GM21381 (cell line): Measurements from ENCODE around the gene ZDBF2.
"Not testable (repeated sequence)": the region's sequence is repeated elsewhere in the genome, so short reads cannot be mapped to it uniquely, and the experiment has no call there.

Source experiments
- ATAC-seq: cut with Tn5 transposase; IDR thresholded peaks from one replicate; pipeline ENCODE4 v1.9.1; 2021; ENCODE audit warnings: mild to moderate bottlenecking, moderate library complexity; ENCODE audit not compliant: unreplicated experiment

Gene ZDBF2

DNA sequence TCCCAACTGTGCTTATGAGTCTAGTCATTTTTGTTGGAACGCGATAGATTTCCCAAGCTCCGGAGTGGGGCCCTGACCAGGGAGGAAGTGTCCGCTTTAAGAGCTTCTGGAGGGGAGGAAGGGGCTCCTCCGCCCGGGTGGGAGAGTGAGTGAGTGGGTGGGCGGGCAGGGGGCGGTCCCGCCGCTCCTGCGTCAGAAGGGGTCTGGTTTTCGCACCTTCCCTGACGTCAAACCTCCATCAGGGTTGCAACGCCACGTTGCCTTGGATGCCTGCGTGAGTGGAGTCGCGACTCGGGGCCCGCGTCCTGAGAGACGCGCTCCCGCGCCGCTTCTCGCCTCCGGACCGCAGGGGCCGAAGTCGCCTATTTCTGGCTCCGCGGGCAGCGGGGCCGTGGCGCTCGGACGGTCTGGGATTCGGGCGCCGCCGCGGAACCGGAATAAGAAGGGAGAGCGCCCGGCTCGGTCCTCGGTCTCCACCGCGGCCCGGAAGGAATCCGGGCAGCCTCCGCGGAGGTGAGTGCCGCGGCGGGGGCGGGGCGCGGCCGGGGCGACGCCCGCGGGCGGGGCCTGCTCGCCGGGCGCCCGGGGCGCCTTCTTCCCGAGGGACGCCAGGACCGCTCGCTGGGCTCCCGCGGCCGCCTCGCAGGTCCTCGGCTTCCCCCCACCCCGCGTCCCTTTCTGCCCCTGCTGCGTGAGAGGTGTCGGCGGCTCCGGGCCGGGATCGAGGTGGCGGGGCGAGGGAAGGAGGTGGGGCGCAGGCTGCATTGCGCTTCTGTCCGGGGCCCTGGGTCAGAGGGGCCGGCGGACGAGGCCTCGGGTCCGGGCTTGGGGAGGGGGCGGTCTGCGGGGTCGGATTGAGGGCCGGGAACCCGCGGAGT, at the start of gene ZDBF2:
Gene ZDBF2, plus strand, starts transcription at position 230 of the 878 bp plus-strand sequence. CDS start 7,187 bp downstream, outside the sequence.
- ATAC-seq = peak; percentile 85

GRCh38 chr2:206225435-206226232, 48.8 kb upstream of the ZDBF2 start:
- peak; percentile 99 for ATAC-seq

DNA sequence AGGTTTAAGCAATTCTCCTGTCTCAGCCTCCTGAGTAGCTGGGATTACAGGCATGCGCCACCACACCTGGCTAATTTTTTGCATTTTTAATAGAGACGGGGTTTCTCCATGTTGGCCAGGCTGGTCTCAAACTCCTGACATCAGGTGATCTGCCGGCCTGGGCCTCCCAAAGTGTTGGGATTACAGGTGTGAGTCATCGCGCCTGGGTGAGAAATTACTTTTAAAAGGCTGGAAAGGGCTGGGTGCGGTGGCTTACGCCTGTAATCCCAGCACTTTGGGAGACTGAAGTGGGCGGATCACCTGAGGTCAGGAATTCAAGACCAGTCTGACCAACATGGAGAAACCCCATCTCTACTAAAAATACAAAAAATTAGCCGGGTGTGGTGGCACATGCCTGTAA, 45.8 kb upstream of the ZDBF2 start:
- ATAC-seq = not testable (repeated sequence)

DNA sequence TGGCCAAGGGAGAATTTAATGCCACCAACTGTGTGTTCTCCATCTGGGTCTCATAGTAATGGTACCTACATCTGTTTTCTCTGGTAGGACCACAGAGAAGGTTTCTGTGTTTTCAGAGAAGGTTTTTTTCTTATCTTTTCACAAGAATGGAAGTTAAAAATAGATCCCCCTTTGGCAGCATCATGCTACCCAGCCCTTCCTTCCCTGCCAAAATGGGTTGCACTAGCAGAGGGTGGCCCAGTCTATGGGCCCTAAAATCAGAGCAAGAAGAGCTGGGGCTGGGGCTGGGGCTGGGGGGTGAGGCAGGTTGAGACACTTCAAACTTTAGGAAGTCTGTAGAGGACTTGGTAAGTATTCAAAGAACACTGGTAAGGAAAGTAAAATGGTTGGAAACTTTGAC, 44.8 kb upstream of the ZDBF2 start:
- no peak for ATAC-seq

DNA sequence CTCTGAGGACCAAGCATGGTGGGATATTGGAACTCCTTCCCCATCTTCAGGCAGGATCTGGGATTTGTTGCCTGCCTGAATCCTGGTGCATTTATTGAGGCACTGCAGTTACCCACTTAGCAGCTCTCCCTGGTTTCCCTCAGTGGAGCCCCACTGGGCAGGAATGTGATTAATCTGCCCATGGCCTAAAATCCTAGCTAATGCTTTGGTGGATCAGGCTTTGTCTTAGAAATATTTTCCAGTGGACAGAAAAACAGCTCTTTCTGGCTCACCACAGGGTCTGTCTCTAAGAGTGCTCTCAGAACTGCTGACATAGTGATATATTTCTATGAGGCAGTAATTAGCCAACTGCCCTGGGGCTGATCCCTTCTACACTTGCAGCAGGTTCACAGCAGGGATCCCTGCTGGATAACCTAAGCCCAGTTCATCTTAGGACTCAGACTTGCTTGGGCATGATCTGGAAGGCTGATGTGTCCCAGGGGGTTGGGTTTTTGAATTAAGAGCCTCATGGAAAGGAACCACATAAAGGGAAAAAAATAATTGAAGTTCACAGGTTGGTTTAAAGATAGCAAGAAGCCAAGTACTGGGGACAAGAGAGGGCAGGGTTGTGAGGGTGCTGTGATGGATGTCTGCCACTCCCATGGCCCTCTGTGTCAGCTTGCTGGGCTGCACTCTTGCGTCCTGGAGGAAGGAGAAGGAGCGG, 44.3 kb upstream of the ZDBF2 start:
- no peak for ATAC-seq

GRCh38 chr2:206231669-206232286, 42.7 kb upstream of the ZDBF2 start:
- ATAC-seq = no peak

GRCh38 chr2:206232287-206233035, 42.0 kb upstream of the ZDBF2 start:
- no peak for ATAC-seq

DNA sequence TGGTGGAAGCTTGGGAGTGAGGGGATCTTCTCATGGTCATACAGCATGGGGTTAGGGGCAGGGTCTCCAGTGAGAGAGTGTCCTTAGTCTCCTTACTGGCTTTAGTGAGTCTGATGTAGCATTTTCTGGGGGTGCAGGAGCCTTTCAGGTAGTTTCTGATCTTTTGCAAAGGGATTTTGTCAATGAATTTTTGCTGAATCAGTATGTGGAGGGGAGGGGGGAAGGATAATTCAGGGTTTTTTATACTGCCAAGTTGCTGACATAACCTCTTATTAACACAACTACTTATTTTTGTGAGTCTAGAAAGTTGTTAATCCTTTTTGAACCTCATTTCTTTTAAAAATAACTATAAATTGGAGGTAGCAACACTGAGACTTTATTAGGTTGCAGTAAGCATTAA, 35.3 kb upstream of the ZDBF2 start:
- ATAC-seq = no peak

DNA sequence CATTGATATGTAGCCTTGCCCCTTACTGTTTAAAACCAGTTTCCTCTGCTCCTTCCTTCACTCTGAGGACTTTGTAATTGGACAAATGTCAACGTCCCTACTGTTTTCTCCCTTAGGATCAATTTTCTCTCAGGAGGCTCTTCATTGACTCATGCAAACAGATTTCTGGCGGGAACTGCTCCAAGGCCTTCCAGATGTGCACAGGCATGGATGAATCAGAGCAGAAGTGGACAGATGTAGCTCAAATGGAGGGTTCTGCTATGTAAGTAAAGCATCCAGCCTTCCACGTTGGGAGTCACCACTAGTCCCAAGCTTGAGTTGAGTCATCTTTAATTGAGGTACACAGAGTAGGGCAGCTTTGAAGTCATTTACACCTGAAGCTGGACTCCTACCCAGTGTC, 34.1 kb upstream of the ZDBF2 start:
- ATAC-seq = no peak

DNA sequence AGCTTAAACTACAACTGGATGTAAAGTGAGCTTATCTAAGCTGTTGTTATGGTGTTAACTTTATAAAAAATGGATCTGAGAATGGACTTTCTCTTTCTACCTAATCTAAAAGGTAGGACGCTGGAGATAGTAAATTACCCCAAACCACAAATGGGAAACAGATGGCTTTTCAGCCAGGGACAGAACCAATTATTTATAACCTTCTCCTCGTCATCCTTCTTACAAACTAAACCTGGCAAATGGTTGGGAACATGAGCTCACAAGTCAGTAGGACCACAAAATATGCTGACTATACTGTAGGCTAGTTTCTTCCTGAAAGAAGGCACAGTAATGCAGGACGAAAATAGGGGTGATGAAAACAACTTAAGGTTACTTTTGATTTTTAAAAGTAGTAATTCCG, 32.7 kb upstream of the ZDBF2 start:
- no peak for ATAC-seq

GRCh38 chr2:206245265-206245672, 29.2 kb upstream of the ZDBF2 start:
- ATAC-seq = peak; percentile 56

GRCh38 chr2:206250041-206250897, 24.2 kb upstream of the ZDBF2 start:
- ATAC-seq = no peak

DNA sequence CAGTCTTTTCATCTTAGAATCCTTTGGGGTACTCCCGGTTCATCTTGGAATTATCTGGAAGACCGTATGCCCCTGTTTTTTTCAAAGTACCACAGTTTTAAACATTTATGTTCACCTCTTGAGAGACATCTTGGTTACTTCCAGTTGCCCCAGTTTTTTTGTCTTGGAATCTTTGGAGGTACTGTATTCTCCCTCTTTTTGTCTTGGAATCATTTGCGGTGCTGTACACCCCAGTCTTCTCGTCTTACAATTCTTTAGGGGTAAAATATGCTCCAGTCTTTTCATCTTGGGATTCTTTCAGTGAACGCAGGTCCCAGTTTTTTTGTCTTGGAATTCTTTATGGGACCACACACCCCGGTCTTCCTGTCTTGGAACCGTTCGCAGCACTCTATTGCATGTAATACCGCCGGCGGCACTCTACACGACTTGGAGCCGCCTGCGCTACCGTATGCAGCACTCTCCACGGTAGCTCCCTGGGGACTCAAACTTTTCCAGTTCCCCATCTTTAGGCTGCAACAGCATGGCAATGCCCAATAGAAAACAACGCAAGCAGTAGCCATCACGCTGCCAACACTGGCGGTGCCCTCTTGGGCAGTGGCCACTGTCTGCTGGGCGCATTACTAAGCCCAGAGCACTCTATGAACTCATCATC, 21.2 kb upstream of the ZDBF2 start:
- ATAC-seq = no peak

DNA sequence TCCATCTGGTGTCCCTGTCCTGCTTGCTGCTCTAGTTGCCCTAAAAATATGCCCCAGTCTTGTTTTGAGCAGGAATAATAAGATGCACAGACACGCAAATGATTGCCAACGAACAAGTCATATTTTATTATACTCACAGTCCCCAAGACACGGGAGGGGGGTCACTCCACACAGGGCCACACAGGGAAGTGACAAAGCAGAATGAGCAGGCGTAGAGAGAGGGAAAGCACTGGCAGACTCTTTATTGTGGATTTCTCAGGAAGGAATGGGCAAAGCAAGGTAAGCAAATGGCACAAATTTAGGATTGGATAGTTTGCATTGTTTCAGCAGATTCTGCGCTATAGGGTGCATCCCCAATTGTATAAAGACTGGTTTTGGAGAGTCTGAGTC, 20.7 kb upstream of the ZDBF2 start:
- ATAC-seq = no peak

DNA sequence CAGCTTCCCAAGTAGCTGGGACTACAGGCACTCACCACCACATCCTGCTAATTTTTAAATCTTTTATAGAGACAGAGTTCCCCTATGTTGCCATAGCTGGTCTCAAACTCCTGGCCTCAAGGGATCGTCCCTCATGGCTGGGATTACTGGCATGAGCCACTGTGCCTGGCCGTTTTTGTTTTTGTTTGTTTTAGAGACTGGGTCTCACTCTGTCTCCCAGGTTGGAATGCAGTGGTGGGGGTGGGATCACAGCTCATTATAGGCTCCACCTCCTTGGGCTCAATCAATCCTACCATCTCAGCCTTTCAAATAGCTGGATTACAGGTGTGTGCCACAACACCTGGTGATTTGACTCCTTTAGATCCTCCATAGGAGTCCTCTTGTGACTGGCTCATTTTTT, 19.5 kb upstream of the ZDBF2 start:
- no peak for ATAC-seq

DNA sequence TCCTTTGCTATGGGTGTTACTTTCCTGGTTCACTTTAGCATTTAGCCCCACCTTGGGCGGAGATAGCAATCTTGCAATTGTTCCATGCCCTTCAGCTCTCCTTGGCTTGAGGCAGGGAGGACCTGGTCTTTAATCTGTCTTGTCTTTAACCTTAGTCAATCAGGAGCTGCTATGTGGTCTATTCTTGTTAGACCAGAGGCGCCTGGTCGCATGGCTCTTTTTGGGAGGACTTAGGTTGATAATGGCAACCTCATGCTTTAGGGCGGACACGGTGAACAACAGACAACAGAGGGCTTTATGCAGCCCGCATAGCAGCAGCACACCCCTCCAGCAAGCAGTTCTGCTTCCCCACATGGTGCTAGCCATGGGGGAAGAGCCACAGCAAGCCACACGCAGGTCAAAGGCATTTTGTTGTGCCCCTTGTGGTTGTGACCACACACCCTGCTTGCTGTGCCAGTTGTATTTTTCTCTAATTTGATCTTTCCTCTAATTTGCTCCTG, 17.7 kb upstream of the ZDBF2 start:
- ATAC-seq = no peak

DNA sequence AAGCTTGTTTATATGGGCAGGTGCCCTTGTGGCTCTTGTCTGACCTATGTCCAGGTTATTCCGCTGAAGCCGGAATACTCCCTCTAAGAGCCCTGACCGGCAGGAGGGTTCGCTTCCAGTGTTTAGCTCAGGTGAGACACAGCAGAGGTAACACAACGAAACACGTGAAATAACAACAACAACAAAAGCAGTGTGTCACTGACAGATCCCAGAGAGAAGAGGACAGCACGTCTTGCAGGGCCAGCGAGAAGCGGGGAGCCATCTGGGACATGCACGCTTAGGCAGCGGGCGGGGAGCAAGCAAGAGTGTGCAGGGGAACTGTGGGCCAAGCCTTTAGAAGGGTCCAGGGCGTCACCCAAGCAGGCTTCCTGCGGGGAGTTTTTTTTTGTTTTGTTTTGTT, 17.1 kb upstream of the ZDBF2 start:
- no peak for ATAC-seq

DNA sequence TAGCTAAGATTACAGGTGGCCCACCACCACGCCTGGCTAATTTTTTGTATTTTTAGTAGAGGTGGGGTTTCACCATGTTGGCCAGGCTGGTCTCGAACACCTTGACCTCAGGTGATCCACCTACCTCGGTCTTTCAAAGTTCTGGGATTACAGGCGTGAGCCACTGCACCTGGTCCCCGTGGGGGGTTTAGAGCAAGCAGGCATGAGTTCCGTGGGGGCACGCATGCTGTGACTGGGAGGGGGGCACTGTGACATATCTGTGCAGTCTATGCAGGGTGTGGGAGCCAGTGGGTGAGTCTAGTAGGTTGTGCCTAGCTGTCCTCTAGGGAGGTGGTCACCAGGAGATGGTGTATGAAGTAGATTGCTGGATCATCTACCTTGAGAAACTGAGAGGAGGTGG, 16.6 kb upstream of the ZDBF2 start:
- ATAC-seq = no peak

DNA sequence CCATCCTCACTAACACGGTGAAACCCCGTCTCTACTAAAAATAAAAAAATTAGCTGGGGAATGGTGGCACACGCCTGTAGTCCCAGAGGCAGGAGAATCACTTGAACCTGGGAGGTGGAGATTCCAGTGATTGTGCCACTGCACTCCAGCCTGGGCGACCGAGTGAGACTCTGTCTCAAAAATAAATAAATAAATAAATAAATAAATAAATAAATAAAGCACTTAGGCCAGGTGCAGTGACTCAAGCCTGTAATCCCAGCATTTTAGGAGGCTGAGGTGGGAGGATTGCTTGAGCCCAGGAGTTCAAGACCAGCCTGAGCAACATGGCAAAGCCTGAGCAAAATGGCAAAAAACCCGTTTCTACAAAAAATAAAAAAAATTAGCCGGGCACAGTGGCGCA, 15.8 kb upstream of the ZDBF2 start:
- not testable (repeated sequence) for ATAC-seq
